HEK293 (cell line): ENCODE data around the gene SAG.

ENCODE experiments used
- CTCF ChIA-PET: fragments of 350-600 bp; formaldehyde crosslinking; extraction: SDS; loops from one replicate; lab custom pipeline; 2021; ENCODE audit warnings: antibody characterized with exemption; lab: Yijun Ruan, JAX
- POLR2A ChIA-PET: fragments of 300-600 bp; formaldehyde crosslinking; extraction: SDS; loops from one replicate; lab custom pipeline; 2020; ENCODE audit warnings: antibody characterized with exemption, inconsistent platforms; lab: Yijun Ruan, JAX
- H3K27ac ChIP-seq: fragments of 200-500 bp; sonication (Bioruptor generic); 2 replicates; pipeline ENCODE4 v1.5.1; 2014; ENCODE audit warnings: low read depth, low read length, control low read depth, inconsistent platforms; ENCODE audit errors: extremely low read depth
- H3K36me3 ChIP-seq, 2 experiments: fragments of 200-500 bp in 1 of 2; sonication (Bioruptor generic) in 1 of 2; 1 replicate in 1 of 2; 2 replicates in 1 of 2; pipeline ENCODE4 v1.5.1; 2014 to 2017; ENCODE audit warnings: inconsistent platforms in 2 of 2, low read length in 2 of 2; ENCODE audit not compliant: control insufficient read depth in 2 of 2, insufficient read depth in 1 of 2
- H3K4me1 ChIP-seq: fragments of 200-500 bp; sonication (Bioruptor generic); 2 replicates; pipeline ENCODE4 v1.5.1; 2014; ENCODE audit warnings: mild to moderate bottlenecking, low read length, inconsistent platforms; ENCODE audit not compliant: control insufficient read depth, insufficient read depth
- H3K4me3 ChIP-seq: 2 replicates; pipeline ENCODE4 v1.5.1; 2011; ENCODE audit warnings: low read depth, mild to moderate bottlenecking, control low read depth, low read length, moderate library complexity
- H3K9me3 ChIP-seq: fragments of 200-500 bp; sonication (Bioruptor generic); 2 replicates; pipeline ENCODE4 v1.5.1; 2014; ENCODE audit warnings: low read depth, low read length, inconsistent platforms; ENCODE audit not compliant: control insufficient read depth, insufficient read depth
- MYNN ChIP-seq: fragments of 450-650 bp; formaldehyde crosslinking; IDR thresholded peaks from 2 replicates; pipeline ENCODE4 v1.5.1; 2016; ENCODE audit warnings: missing biosample characterization, missing genetic modification characterization, borderline replicate concordance
- OVOL3 ChIP-seq: fragments of 450-650 bp; formaldehyde crosslinking; IDR thresholded peaks from 2 replicates; pipeline ENCODE4 v1.5.1; 2016; ENCODE audit warnings: missing biosample characterization, missing genetic modification characterization
- PRDM1 ChIP-seq: fragments of 450-650 bp; formaldehyde crosslinking; IDR thresholded peaks from 2 replicates; pipeline ENCODE4; 2016; ENCODE audit warnings: missing biosample characterization, missing genetic modification characterization
- RBAK ChIP-seq: fragments of 450-650 bp; formaldehyde crosslinking; IDR thresholded peaks from 2 replicates; pipeline ENCODE4 v1.5.1; 2016; ENCODE audit warnings: missing biosample characterization, missing genetic modification characterization
- SCRT1 ChIP-seq: fragments of 450-650 bp; formaldehyde crosslinking; IDR thresholded peaks from 2 replicates; pipeline ENCODE4 v1.5.1; 2016; ENCODE audit warnings: missing biosample characterization, missing genetic modification characterization, borderline replicate concordance
- SETDB1 ChIP-seq: IDR thresholded peaks from one replicate; pipeline ENCODE4 v1.6.1; 2017; ENCODE audit warnings: mild to moderate bottlenecking, low read length, moderate library complexity, mixed read lengths; ENCODE audit not compliant: insufficient read length
- SP3 ChIP-seq: fragments of 450-650 bp; formaldehyde crosslinking; IDR thresholded peaks from 2 replicates; pipeline ENCODE4 v1.5.1; 2016; ENCODE audit warnings: missing biosample characterization, missing genetic modification characterization
- ZFP3 ChIP-seq: fragments of 450-650 bp; formaldehyde crosslinking; IDR thresholded peaks from 2 replicates; pipeline ENCODE4 v1.5.1; 2016; ENCODE audit warnings: low read depth, missing biosample characterization, missing genetic modification characterization
- ZNF2 ChIP-seq: fragments of 450-650 bp; formaldehyde crosslinking; IDR thresholded peaks from 2 replicates; pipeline ENCODE4 v1.5.1; 2016; ENCODE audit warnings: missing biosample characterization, missing genetic modification characterization
- ZNF24 ChIP-seq: fragments of 450-650 bp; formaldehyde crosslinking; IDR thresholded peaks from 2 replicates; pipeline ENCODE4 v1.5.1; 2016; ENCODE audit warnings: missing biosample characterization, missing genetic modification characterization
- ZNF354C ChIP-seq: fragments of 450-650 bp; formaldehyde crosslinking; IDR thresholded peaks from 2 replicates; pipeline ENCODE4 v1.5.1; 2016; ENCODE audit warnings: missing biosample characterization, missing genetic modification characterization, low read depth, borderline replicate concordance
- ZNF404 ChIP-seq: fragments of 450-650 bp; formaldehyde crosslinking; IDR thresholded peaks from 2 replicates; pipeline ENCODE4 v1.5.1; 2017; ENCODE audit warnings: missing biosample characterization, missing genetic modification characterization
- ZNF473 ChIP-seq: fragments of 450-650 bp; formaldehyde crosslinking; IDR thresholded peaks from 2 replicates; pipeline ENCODE4 v1.5.1; 2017; ENCODE audit warnings: missing biosample characterization, missing genetic modification characterization
- ZNF585B ChIP-seq: fragments of 450-650 bp; formaldehyde crosslinking; IDR thresholded peaks from 2 replicates; pipeline ENCODE4 v1.5.1; 2016; ENCODE audit warnings: missing biosample characterization, missing genetic modification characterization
- ZNF621 ChIP-seq: fragments of 450-650 bp; formaldehyde crosslinking; IDR thresholded peaks from 2 replicates; pipeline ENCODE4 v1.5.1; 2017; ENCODE audit warnings: missing biosample characterization, missing genetic modification characterization
- ZNF658 ChIP-seq: fragments of 450-650 bp; formaldehyde crosslinking; IDR thresholded peaks from 2 replicates; pipeline ENCODE4; 2016; ENCODE audit warnings: missing biosample characterization, missing genetic modification characterization
- ZNF701 ChIP-seq: fragments of 450-650 bp; formaldehyde crosslinking; IDR thresholded peaks from 2 replicates; pipeline ENCODE4 v1.5.1; 2016; ENCODE audit warnings: missing biosample characterization, missing genetic modification characterization
- ZNF777 ChIP-seq: fragments of 450-650 bp; formaldehyde crosslinking; IDR thresholded peaks from 2 replicates; pipeline ENCODE4 v1.5.1; 2017; ENCODE audit warnings: missing biosample characterization, missing genetic modification characterization, borderline replicate concordance
- TF ChIP-seq, protein P1 (sequence below): fragments of 450-650 bp; formaldehyde crosslinking; conservative IDR thresholded peaks from 2 replicates; pipeline ENCODE4 v1.5.1; 2016; ENCODE audit warnings: low read depth, missing biosample characterization, missing genetic modification characterization
- TF ChIP-seq, protein P2 (sequence below): fragments of 450-650 bp; formaldehyde crosslinking; IDR thresholded peaks from 2 replicates; pipeline ENCODE4 v1.5.1; 2017; ENCODE audit warnings: missing biosample characterization, mild to moderate bottlenecking, missing genetic modification characterization, moderate library complexity

The SAG gene

DNA sequence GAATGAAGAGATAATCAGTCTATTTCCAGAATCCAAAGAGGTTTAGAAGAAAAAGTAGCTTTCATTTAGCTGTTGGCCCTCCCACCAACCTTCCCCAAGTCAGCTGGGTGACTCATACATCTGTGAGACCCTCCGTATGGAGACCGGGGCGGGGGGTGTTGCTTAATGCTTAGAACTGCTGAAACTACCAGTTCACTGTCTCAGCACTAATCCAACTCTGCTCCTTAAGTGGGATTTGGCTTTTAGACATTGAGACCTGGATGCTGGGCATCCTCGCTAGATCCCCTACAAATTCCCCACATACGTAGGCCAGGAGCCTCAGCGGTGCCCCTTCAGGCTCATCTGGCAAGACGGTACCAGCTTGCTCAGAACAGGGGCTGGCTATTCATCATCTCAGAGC, at the start of gene SAG:
Gene SAG (plus strand): TSS at position 252 of the 400 bp plus-strand sequence. CDS start 1,374 bp downstream, outside the sequence.
- H3K4me1 ChIP-seq = no peaks in the 10 kb centered on the region
- H3K9me3 ChIP-seq = no peaks in the 10 kb centered on the region
- ChIA-PET CTCF (interaction anchor here (1.7 kb wide), 1 partner anchor 136 kb away, joined by 9 read pairs; no protein-coding TSS in a partner anchor), POLR2A (no interaction called here)
- H3K4me3 ChIP-seq = no peak within 1 kb of the TSS
- H3K36me3 ChIP-seq = no peaks in the 10 kb centered on the region
- H3K27ac ChIP-seq = no peak within 1 kb of the TSS
- TF ChIP-seq SETDB1 (no peak), SP3 (tag by site-specific recombination) (no peak), ZNF354C (tag by site-specific recombination) (no peak), ZNF473 (tag by site-specific recombination) (no peak), ZNF701 (no peak), ZFP3 (tag by site-specific recombination) (no peak), ZNF404 (tag by site-specific recombination) (no peak), OVOL3 (tag by site-specific recombination) (no peak), ZNF24 (tag by site-specific recombination) (no peak)
- TF ChIP-seq, protein P1, sequence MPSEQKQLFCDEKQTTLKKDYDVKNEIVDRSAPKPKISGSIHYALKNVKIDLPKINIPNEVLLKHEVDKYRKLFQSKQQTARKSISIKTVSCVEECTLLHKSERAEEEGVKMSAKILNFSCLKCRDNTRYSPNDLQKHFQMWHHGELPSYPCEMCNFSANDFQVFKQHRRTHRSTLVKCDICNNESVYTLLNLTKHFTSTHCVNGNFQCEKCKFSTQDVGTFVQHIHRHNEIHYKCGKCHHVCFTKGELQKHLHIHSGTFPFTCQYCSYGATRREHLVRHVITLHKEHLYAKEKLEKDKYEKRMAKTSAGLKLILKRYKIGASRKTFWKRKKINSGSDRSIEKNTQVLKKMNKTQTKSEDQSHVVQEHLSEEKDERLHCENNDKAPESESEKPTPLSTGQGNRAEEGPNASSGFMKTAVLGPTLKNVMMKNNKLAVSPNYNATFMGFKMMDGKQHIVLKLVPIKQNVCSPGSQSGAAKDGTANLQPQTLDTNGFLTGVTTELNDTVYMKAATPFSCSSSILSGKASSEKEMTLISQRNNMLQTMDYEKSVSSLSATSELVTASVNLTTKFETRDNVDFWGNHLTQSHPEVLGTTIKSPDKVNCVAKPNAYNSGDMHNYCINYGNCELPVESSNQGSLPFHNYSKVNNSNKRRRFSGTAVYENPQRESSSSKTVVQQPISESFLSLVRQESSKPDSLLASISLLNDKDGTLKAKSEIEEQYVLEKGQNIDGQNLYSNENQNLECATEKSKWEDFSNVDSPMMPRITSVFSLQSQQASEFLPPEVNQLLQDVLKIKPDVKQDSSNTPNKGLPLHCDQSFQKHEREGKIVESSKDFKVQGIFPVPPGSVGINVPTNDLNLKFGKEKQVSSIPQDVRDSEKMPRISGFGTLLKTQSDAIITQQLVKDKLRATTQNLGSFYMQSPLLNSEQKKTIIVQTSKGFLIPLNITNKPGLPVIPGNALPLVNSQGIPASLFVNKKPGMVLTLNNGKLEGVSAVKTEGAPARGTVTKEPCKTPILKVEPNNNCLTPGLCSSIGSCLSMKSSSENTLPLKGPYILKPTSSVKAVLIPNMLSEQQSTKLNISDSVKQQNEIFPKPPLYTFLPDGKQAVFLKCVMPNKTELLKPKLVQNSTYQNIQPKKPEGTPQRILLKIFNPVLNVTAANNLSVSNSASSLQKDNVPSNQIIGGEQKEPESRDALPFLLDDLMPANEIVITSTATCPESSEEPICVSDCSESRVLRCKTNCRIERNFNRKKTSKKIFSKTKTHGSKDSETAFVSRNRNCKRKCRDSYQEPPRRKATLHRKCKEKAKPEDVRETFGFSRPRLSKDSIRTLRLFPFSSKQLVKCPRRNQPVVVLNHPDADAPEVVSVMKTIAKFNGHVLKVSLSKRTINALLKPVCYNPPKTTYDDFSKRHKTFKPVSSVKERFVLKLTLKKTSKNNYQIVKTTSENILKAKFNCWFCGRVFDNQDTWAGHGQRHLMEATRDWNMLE (tag by site-specific recombination) = no peak
- TF ChIP-seq, protein P2, sequence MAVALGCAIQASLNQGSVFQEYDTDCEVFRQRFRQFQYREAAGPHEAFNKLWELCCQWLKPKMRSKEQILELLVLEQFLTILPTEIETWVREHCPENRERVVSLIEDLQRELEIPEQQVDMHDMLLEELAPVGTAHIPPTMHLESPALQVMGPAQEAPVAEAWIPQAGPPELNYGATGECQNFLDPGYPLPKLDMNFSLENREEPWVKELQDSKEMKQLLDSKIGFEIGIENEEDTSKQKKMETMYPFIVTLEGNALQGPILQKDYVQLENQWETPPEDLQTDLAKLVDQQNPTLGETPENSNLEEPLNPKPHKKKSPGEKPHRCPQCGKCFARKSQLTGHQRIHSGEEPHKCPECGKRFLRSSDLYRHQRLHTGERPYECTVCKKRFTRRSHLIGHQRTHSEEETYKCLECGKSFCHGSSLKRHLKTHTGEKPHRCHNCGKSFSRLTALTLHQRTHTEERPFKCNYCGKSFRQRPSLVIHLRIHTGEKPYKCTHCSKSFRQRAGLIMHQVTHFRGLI = no peak

DNA sequence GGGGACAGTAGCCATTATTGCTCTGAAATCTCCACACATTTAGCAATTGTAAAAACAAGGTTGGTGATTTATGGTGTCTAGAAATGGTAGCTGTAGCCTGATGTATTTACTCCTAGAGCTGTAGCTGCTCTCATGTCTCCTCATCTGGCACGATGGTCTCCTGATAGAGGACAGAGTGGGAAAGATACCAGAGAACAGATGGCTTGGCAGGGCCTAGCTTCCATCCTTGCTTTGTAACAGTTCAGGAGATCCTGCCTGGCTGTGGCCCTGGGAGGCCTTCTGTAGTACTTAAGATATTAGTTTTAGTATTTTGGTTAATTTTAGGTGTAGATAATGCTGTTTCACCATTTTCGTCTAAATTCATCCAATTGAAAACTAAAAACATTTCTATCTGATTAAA, 49.4 kb upstream of the SAG start:
- Histone ChIP-seq H3K4me1 (no peaks in the 10 kb centered on the region), H3K4me3 (no peak overlapping the region), H3K27ac (no peak overlapping the region), H3K9me3 (no peaks in the 10 kb centered on the region), H3K36me3 (peaks cover 47 to 94% of the 10 kb centered on the region in 2 experiments)
- ChIA-PET POLR2A (no interaction called here), CTCF (no interaction called here)
- no peak for TF ChIP-seq PRDM1 (tag by site-specific recombination)
- TF ChIP-seq ZNF585B = no peak
- TF ChIP-seq, protein P2 = no peak
- no peak for TF ChIP-seq MYNN (tag by site-specific recombination)
- no peak for TF ChIP-seq ZNF658 (tag by site-specific recombination)
- TF ChIP-seq SCRT1 (tag by site-specific recombination) = no peak
- no peak for TF ChIP-seq ZNF777 (tag by site-specific recombination)
- no peak for TF ChIP-seq ZNF621
- TF ChIP-seq RBAK (tag by site-specific recombination) = no peak
- TF ChIP-seq ZNF2 (tag by site-specific recombination) = no peak
- TF ChIP-seq ZNF354C (tag by site-specific recombination) = no peak
